Measurements from ENCODE around the gene L2HGDH. TPM values are rescaled to one million over a fixed set of nuclear protein-coding genes. Genes with fewer than 3 reads are reported as not detected.

Gene L2HGDH
- 22.6 and 24.8 TPM in 2 replicates for total RNA-seq (2021)
- long read RNA-seq, full-length matches to known transcripts, result 97 of 132 reads
- long read RNA-seq, partial matches to known transcripts, result 10 of 132 reads
- long read RNA-seq, other reads (novel, unspliced or antisense), result 25 of 132 reads

GRCh38 chr14:50311972-50312733 lies at the start of gene L2HGDH, which contains the start of gene DMAC2L:
Gene L2HGDH (minus strand): TSS chr14:50312229. CDS start chr14:50312150, 79 bp downstream.
Gene DMAC2L (plus strand): TSS chr14:50312324. CDS start chr14:50321488, 9,164 bp downstream.
- Histone ChIP-seq H2AFZ (ENCODE audit: low read length) (no peak within 1 kb of the TSS), H3K9ac (ENCODE audit: extremely low read depth, insufficient read length, low read length) (peak within 1 kb of the TSS; percentile 68), H3K79me1 (ENCODE audit: insufficient read depth, low read depth, low read length, poor library complexity, severe bottlenecking) (no peaks in the 10 kb centered on the region), H3K23me2 (ENCODE audit: insufficient read length, low read depth, low read length, poor library complexity, severe bottlenecking) (peaks cover 9% of the 10 kb centered on the region), H3K4me1 (ENCODE audit: insufficient read depth, low read length) (no peaks in the 10 kb centered on the region), H2BK15ac (ENCODE audit: low read depth, low read length) (no peak within 1 kb of the TSS), H2AK5ac (ENCODE audit: insufficient read length, low read length) (no peak within 1 kb of the TSS), H2BK5ac (ENCODE audit: insufficient read length, low read length) (no peak within 1 kb of the TSS), H3K56ac (ENCODE audit: insufficient read length, low read depth, low read length) (no peak within 1 kb of the TSS), H4K91ac (ENCODE audit: insufficient read length, low read depth, low read length) (no peak within 1 kb of the TSS), H3K4me2 (ENCODE audit: insufficient read depth, insufficient read length, low read length) (peak within 1 kb of the TSS; percentile 90), H3T11ph (ENCODE audit: low read length) (no peak within 1 kb of the TSS), H3K9me3 (ENCODE audit: control insufficient read depth, low read depth, low read length) (no peaks in the 10 kb centered on the region), H3K14ac (ENCODE audit: insufficient read depth, low read length) (peak within 1 kb of the TSS; percentile 91), H3K18ac (ENCODE audit: insufficient read length, low read depth, low read length) (peak within 1 kb of the TSS; percentile 92), H2BK20ac (ENCODE audit: low read depth, low read length, poor library complexity, severe bottlenecking) (no peak within 1 kb of the TSS), H4K5ac (ENCODE audit: insufficient read length, low read depth, low read length) (no peak within 1 kb of the TSS), H4K20me1 (ENCODE audit: control insufficient read depth, insufficient read depth, insufficient read length) (no peaks in the 10 kb centered on the region), H4K8ac (replicated peaks; ENCODE audit: insufficient read length, low read depth, low read length) (no peak within 1 kb of the TSS), H3K4ac (ENCODE audit: low read depth, low read length) (no peak within 1 kb of the TSS; the same call in 1 of the 2 replicates), H3K27me3 (ENCODE audit: insufficient read depth, low read length) (no peaks in the 10 kb centered on the region), H2BK12ac (ENCODE audit: insufficient read length, low read depth, low read length) (no peak within 1 kb of the TSS), H3K23ac (ENCODE audit: insufficient read length, low read depth, low read length) (no peak within 1 kb of the TSS), H3K79me2 (ENCODE audit: insufficient read depth, low read length) (peaks cover 10% of the 10 kb centered on the region; the same call in 1 of the 2 replicates), H2BK120ac (ENCODE audit: low read depth, low read length, poor library complexity, severe bottlenecking) (no peak within 1 kb of the TSS), H3K27ac (ENCODE audit: insufficient read length, low read depth, low read length) (no peak within 1 kb of the TSS)
- peaks cover 13 to 20% of the 10 kb centered on the region in 2 experiments for H3K9me3 Mint-ChIP-seq
- peaks cover 29 to 41% (median 33%) of the 10 kb centered on the region in 3 experiments for H3K36me3 Mint-ChIP-seq (ENCODE audit: insufficient read depth in 1 of 3, low read depth in 3 of 3)
- H3K27me3 Mint-ChIP-seq (ENCODE audit: low read depth), result no peaks in the 10 kb centered on the region; the same call in 1 of the 2 replicates
- H3K4me3 Mint-ChIP-seq, result peak within 1 kb of the TSS; percentile 88 to 94
- H3K27ac Mint-ChIP-seq, result peak within 1 kb of the TSS; percentile 93 to 99 (median 99)
- H3K4me1 Mint-ChIP-seq, result peaks cover 10 to 24% of the 10 kb centered on the region in 2 experiments
- no CpG with 5 or more reads among the region's 83 CpGs for WGBS (ENCODE audit: extremely low coverage, insufficient read length, low lambda C conversion rate)
- TF ChIP-seq, protein P1, sequence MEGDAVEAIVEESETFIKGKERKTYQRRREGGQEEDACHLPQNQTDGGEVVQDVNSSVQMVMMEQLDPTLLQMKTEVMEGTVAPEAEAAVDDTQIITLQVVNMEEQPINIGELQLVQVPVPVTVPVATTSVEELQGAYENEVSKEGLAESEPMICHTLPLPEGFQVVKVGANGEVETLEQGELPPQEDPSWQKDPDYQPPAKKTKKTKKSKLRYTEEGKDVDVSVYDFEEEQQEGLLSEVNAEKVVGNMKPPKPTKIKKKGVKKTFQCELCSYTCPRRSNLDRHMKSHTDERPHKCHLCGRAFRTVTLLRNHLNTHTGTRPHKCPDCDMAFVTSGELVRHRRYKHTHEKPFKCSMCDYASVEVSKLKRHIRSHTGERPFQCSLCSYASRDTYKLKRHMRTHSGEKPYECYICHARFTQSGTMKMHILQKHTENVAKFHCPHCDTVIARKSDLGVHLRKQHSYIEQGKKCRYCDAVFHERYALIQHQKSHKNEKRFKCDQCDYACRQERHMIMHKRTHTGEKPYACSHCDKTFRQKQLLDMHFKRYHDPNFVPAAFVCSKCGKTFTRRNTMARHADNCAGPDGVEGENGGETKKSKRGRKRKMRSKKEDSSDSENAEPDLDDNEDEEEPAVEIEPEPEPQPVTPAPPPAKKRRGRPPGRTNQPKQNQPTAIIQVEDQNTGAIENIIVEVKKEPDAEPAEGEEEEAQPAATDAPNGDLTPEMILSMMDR (conservative IDR thresholded peaks at IDR 0.05), result peak; percentile 22; the same call in 1 of the 3 replicates
- peak; percentile 97 for DNase-seq

Data from H9 (cell line).